Measurements from ENCODE around the gene CKB.
"Not testable (repeated sequence)": the region's sequence is repeated elsewhere in the genome, so short reads cannot be mapped to it uniquely, and the experiment has no call there.

The CKB gene

GRCh38 chr14:103526247-103526913 is 3.8 kb upstream of the CKB start:
- DNase-seq: no peak

- not testable (repeated sequence) for DNase-seq
Observed at GRCh38 chr14:103525430-103526246, 3.0 kb upstream of the CKB start.

GRCh38 chr14:103524002-103524935 is 1.6 kb upstream of the CKB start:
- no peak for DNase-seq

GRCh38 chr14:103523575-103523954 is 935 bp upstream of the CKB start:
- no peak for DNase-seq

- DNase-seq: peak; percentile 12
Observed at GRCh38 chr14:103521951-103522563, 573 bp downstream of the CKB start.

- no peak for DNase-seq
Observed at GRCh38 chr14:103521438-103521950, 1.1 kb downstream of the CKB start.

GRCh38 chr14:103520657-103521437 is 1.8 kb downstream of the CKB start:
- DNase-seq: peak; percentile 61

- no peak for DNase-seq
Observed at GRCh38 chr14:103520269-103520656, 2.4 kb downstream of the CKB start.

- DNase-seq: no peak
Observed at GRCh38 chr14:103519837-103520212, 2.8 kb downstream of the CKB start.

GRCh38 chr14:103519043-103519836 is 3.4 kb downstream of the CKB start:
- no peak for DNase-seq

GRCh38 chr14:103518422-103519042 is 4.1 kb downstream of the CKB start:
- peak; percentile 30 for DNase-seq

- no peak for DNase-seq
Observed at GRCh38 chr14:103517721-103518421, 4.8 kb downstream of the CKB start.

- DNase-seq: no peak
Observed at GRCh38 chr14:103517174-103517566, 5.5 kb downstream of the CKB start.

- no peak for DNase-seq
Observed at GRCh38 chr14:103516426-103517173, 6.0 kb downstream of the CKB start.

GRCh38 chr14:103514596-103515421 is 7.8 kb downstream of the CKB start:
- DNase-seq: no peak

GRCh38 chr14:103512701-103513611 is 9.7 kb downstream of the CKB start:
- no peak for DNase-seq

GRCh38 chr14:103512180-103512579 is 10.4 kb downstream of the CKB start:
- DNase-seq: not testable (repeated sequence)
